Endothelial cell of umbilical vein (primary cell): Measurements from ENCODE around the gene PRSS21. TPM values are rescaled to one million over a fixed set of nuclear protein-coding genes. Genes with fewer than 3 reads are reported as not detected.

Experiments
- BruUV-seq: library from RNA; stranded (reverse); fragments of 400-500 nt; replicated peaks from 2 replicates; lab custom pipeline; 2021; lab: Mats Ljungman, UMichigan
- CTCF ChIA-PET: fragments of 300-600, 350-600 bp; sonication (Branson Sonifier 250); formaldehyde crosslinking; loops from one replicate; lab custom pipeline; 2021; ENCODE audit warnings: antibody characterized with exemption, inconsistent platforms; lab: Charles Lee
- POLR2A ChIA-PET: fragments of 300-600, 350-600 bp; sonication (Branson Sonifier 250); formaldehyde crosslinking; loops from one replicate; lab custom pipeline; 2021; ENCODE audit warnings: antibody characterized with exemption, inconsistent platforms; lab: Charles Lee
- DNase-seq: peaks from one replicate; pipeline ENCODE4 v3.0.0-alpha.2; 2011; ENCODE audit warnings: low read depth, low spot score
- FAIRE-seq: peaks from 2 replicates; lab custom pipeline; 2011; peaks lifted over from hg19 to GRCh38; lab: Jason Lieb, UNC
- H2AFZ ChIP-seq: 2 replicates; pipeline ENCODE4 v1.6.0; 2012; ENCODE audit warnings: low read depth, low read length, control low read depth, inconsistent platforms
- H3K27ac ChIP-seq: 2 replicates; pipeline ENCODE4 v1.5.1; 2011; ENCODE audit warnings: low read depth, mild to moderate bottlenecking, control low read depth, low read length, moderate library complexity; ENCODE audit not compliant: insufficient read depth
- H3K27me3 ChIP-seq, 2 experiments: 2 replicates each; pipeline versions ENCODE4 v1.6.0 to v1.6.1; 2011; ENCODE audit warnings: low read length in 2 of 2, mixed read lengths in 1 of 2; ENCODE audit not compliant: control insufficient read depth in 2 of 2, insufficient read depth in 2 of 2
- H3K36me3 ChIP-seq, 2 experiments: 2 replicates in 1 of 2; 3 replicates in 1 of 2; pipeline ENCODE4 v1.5.1; 2011; ENCODE audit warnings: low read length in 2 of 2, mild to moderate bottlenecking in 1 of 2, moderate library complexity in 1 of 2; ENCODE audit not compliant: control insufficient read depth in 2 of 2, insufficient read depth in 2 of 2; ENCODE audit errors: extremely low read depth in 1 of 2
- H3K4me1 ChIP-seq: 3 replicates; pipeline ENCODE4 v1.5.1; 2011; ENCODE audit warnings: mild to moderate bottlenecking, low read length; ENCODE audit not compliant: control insufficient read depth, insufficient read depth; ENCODE audit errors: extremely low read depth
- H3K4me2 ChIP-seq: 2 replicates; pipeline ENCODE4 v1.6.1; 2011; ENCODE audit warnings: low read length, control low read depth, mixed read lengths; ENCODE audit not compliant: insufficient read depth
- H3K4me3 ChIP-seq, 3 experiments: fragments of 200-600 bp in 1 of 3; sonication (generic), shearing (Covaris generic) in 1 of 3; replicated peaks in 1 of 3; 2 replicates each; pipeline ENCODE4 v1.5.1; 2011 to 2016; ENCODE audit warnings: control low read depth in 3 of 3, low read length in 3 of 3, mild to moderate bottlenecking in 2 of 3, inconsistent platforms in 1 of 3, low read depth in 1 of 3, moderate library complexity in 1 of 3; ENCODE audit not compliant: insufficient read depth in 1 of 3
- H3K79me2 ChIP-seq: 2 replicates; pipeline ENCODE4 v1.6.0; 2012; ENCODE audit warnings: low read length, inconsistent platforms; ENCODE audit not compliant: control insufficient read depth, insufficient read depth
- H3K9ac ChIP-seq: replicated peaks from 2 replicates; pipeline ENCODE3; 2011; ENCODE audit warnings: low read length, control low read depth; ENCODE audit not compliant: insufficient read depth; ENCODE audit errors: extremely low read depth
- H3K9me1 ChIP-seq: replicated peaks from 3 replicates; pipeline ENCODE4 v1.6.0; 2011; ENCODE audit warnings: mild to moderate bottlenecking, low read length; ENCODE audit not compliant: control insufficient read depth, insufficient read depth; ENCODE audit errors: extremely low read depth
- H3K9me3 ChIP-seq: replicated peaks from 2 replicates; pipeline ENCODE4 v1.5.1; 2012; ENCODE audit warnings: low read length, inconsistent platforms; ENCODE audit not compliant: control insufficient read depth, insufficient read depth
- H4K20me1 ChIP-seq: replicated peaks from 2 replicates; pipeline ENCODE3; 2011; ENCODE audit warnings: mild to moderate bottlenecking, low read length; ENCODE audit not compliant: control insufficient read depth, insufficient read depth; ENCODE audit errors: extremely low read depth
- CTCF ChIP-seq, 2 donors: IDR thresholded peaks; 1 replicate in 1 of 2; 2 replicates in 1 of 2; pipeline ENCODE4 v1.5.1; 2011; ENCODE audit warnings: low read length in 2 of 2, mild to moderate bottlenecking in 2 of 2, moderate library complexity in 2 of 2, control low read depth in 1 of 2, inconsistent platforms in 1 of 2, low read depth in 1 of 2; ENCODE audit not compliant: insufficient read depth in 1 of 2; ENCODE audit errors: extremely low read depth in 1 of 2
- EZH2 ChIP-seq: IDR thresholded peaks from 2 replicates; pipeline ENCODE4 v1.6.1; 2012; ENCODE audit warnings: borderline replicate concordance, low read depth, mild to moderate bottlenecking, moderate library complexity, low read length, inconsistent platforms; ENCODE audit not compliant: severe bottlenecking
- FOS ChIP-seq: IDR thresholded peaks from 2 replicates; pipeline ENCODE4 v1.6.1; 2011; ENCODE audit warnings: mild to moderate bottlenecking, low read length, moderate library complexity, borderline replicate concordance; ENCODE audit not compliant: insufficient read depth
- GATA2 ChIP-seq: IDR thresholded peaks from 2 replicates; pipeline ENCODE4 v1.7.0; 2011; ENCODE audit warnings: low read depth, mild to moderate bottlenecking, moderate library complexity, mixed read lengths, low read length; ENCODE audit not compliant: insufficient read length, insufficient read depth
- JUN ChIP-seq: IDR thresholded peaks from 2 replicates; pipeline ENCODE4 v1.6.1; 2011; ENCODE audit warnings: borderline replicate concordance, low read depth; ENCODE audit not compliant: insufficient read length, insufficient read depth
- MAX ChIP-seq: IDR thresholded peaks from 2 replicates; pipeline ENCODE4 v1.6.1; 2011; ENCODE audit not compliant: insufficient read depth, insufficient read length
- MYC ChIP-seq: IDR thresholded peaks from one replicate; pipeline ENCODE4 v1.6.1; 2011; ENCODE audit warnings: mild to moderate bottlenecking, low read depth, low read length
- POLR2A ChIP-seq: IDR thresholded peaks from 2 replicates; pipeline ENCODE4 v1.6.1; 2012; ENCODE audit warnings: low read depth, mild to moderate bottlenecking, control low read depth, low read length
- POLR2AphosphoS5 ChIP-seq: IDR thresholded peaks from 2 replicates; pipeline ENCODE4 v1.6.1; 2012; ENCODE audit warnings: low read depth, mild to moderate bottlenecking, control low read depth, low read length, moderate library complexity; ENCODE audit not compliant: insufficient read depth
- dilution Hi-C: fragments of 300-500 bp; cut with MboI; formaldehyde crosslinking; loops from one replicate; pipeline ENCODE4 v1.15.0; 2019; ENCODE audit warnings: low sequenced_read_pairs; ENCODE audit not compliant: extremely low pct_ligation_motif_present
- intact Hi-C: fragments of 100-400 bp; cut with micrococcal nuclease; formaldehyde crosslinking; loops from one replicate; pipeline ENCODE4 v1.10.0; 2022
- polyA plus RNA-seq, 4 experiments: library from polyadenylated mRNA; depleted of rRNA in 3 of 4; stranded (reverse) in 3 of 4; unstranded in 1 of 4; fragments of >200 nt; gene quantifications; 2 replicates each; pipeline versions ENCODE4 v1.2.1 to v1.2.3, GENCODE V29; 2011 to 2012; ENCODE audit warnings: missing spikeins in 1 of 4
- total RNA-seq: library from RNA; stranded (reverse); gene quantifications from 2 replicates; pipeline ENCODE4 v1.2.3, GENCODE V29; 2021

Gene PRSS21
- total and polyA plus RNA-seq, 2 donors (not counting 3 experiments of a cell fraction or from before 2014, with no cell fraction given), result 0.28 TPM; not detected in 1

GRCh38 chr16:2824626-2825025, 7.6 kb downstream of the PRSS21 start:
- POLR2A ChIA-PET, result no interaction called here
- no TSS peak for BruUV-seq

More at GRCh38 chr16:2824626-2825025, 7.6 kb downstream of the PRSS21 start:
- no peaks in the 10 kb centered on the region for H4K20me1 ChIP-seq
- no peak overlapping the region for H2AFZ ChIP-seq
- intact Hi-C loops (no loop called here), dilution Hi-C loops (no loop called here)
- no peaks in the 10 kb centered on the region for H3K4me1 ChIP-seq
- H3K4me3 ChIP-seq, result no peak overlapping the region
- TF ChIP-seq MYC, result no peak
- no peak for TF ChIP-seq JUN
- TF ChIP-seq FOS, result no peak
- TF ChIP-seq GATA2, result no peak
- TF ChIP-seq POLR2AphosphoS5, result no peak
- TF ChIP-seq POLR2A, result no peak
- no peak for TF ChIP-seq MAX
- TF ChIP-seq CTCF (IDR thresholded peaks at IDR 0.05; ENCODE audit: extremely low read depth in 1 of 2, insufficient read depth in 1 of 2, low read depth in 1 of 2, low read length in 2 of 2), result no peak
- TF ChIP-seq EZH2, result no peak
- H3K9me3 ChIP-seq, result no peaks in the 10 kb centered on the region
- H3K9ac ChIP-seq, result no peak overlapping the region
- H3K36me3 ChIP-seq, result no peaks in the 10 kb centered on the region
- CTCF ChIA-PET, result interaction anchor here (1.8 to 2.5 kb wide), 2 partner anchors 14 to 102 kb away, joined by 6 to 7 read pairs; no protein-coding TSS in a partner anchor
- H3K4me2 ChIP-seq, result no peak overlapping the region
- H3K27me3 ChIP-seq, result no peaks in the 10 kb centered on the region
- DNase-seq (no peak), FAIRE-seq (no peak)
- H3K27ac ChIP-seq, result no peak overlapping the region
- no peaks in the 10 kb centered on the region for H3K9me1 ChIP-seq
- H3K79me2 ChIP-seq, result no peaks in the 10 kb centered on the region
